ENCODE measurements around the gene MTAP.

Gene MTAP

DNA sequence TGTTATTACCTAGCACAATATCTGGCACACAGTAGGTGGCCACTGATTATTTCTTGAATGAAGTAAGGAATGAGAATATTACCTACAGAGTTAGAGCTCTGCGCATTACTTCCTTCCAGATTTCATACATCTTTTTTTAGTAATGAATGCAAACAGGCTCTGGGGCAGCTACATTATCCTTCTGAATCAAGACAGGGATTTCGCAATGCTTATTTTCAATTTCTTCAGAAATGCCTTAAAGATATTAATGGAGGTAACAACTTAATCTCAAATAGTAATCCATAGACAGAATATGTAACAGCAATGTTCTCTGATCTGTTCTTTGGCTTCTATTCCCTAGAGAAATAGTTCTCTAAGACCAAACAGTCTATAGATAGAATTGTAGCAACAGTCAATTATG is 159.1 kb downstream of the MTAP start:
- DNase-seq (ENCODE audit: low read depth, low spot score), result no peak
- no peak overlapping the region for H3K4me3 ChIP-seq (ENCODE audit: low read length)

GRCh38 chr9:21964925-21965385 is 162.5 kb downstream of the MTAP start:
- DNase-seq (ENCODE audit: low read depth, low spot score), result no peak
- H3K4me3 ChIP-seq (ENCODE audit: low read length), result no peak overlapping the region

GRCh38 chr9:21965401-21965951 is 163.0 kb downstream of the MTAP start:
- DNase-seq (ENCODE audit: low read depth, low spot score), result no peak

DNA sequence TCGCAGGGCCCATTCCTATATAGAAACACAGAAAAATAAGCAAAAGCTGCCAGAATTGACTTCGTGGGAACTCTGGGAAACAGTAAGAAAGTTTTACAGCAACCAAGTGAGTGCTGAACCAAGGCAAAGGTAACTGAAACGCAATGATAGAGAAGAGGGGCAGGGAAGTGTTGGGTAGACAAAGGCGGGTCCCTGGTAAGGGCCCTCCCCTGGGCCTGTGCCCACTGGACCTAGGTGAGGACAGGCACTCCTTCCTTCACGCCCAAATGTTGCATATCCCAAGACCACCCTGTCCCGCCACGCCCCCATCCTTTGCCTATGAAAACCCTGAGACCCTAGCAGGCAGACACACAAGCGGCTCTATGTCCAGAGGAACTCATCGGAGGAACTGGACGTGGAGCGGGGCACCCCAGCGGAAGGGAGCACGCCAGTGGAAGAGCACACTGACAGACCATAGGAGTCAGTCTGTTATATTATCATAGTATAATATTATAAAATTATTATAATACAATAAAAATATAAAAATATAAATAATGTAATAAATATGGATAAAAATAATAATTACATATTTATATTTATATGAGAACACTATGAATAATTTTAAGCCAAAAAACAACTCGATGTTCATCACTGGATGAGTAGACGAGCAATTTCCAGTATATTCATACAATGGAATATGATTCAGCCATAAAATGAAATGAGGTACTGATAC is 163.9 kb downstream of the MTAP start:
- no peak overlapping the region for H3K4me3 ChIP-seq (ENCODE audit: low read length)
- no peak for DNase-seq (ENCODE audit: low read depth, low spot score)

More at GRCh38 chr9:21965401-21965951, 163.0 kb downstream of the MTAP start:
- no peak overlapping the region for H3K4me3 ChIP-seq (ENCODE audit: low read length)

DNA sequence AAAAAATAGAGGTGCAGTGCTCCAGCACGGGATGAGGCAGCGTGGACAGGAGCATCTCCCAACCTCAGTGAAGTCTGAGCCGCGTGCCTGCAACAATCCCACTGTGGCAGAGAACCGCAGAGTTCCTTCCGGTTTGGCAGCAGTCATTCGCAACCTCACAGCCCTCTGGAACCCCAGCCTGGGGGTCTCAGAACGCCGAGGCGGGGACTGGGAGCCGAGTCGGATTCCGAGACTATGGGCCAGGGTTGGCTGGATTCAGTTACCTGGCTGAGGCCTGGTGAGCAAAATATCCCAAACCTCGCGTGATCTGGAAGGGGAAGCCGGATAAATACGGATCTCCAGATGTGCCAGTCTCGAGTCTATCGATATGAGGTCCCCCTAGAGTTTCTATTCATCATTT is 164.7 kb downstream of the MTAP start:
- no peak for DNase-seq (ENCODE audit: low read depth, low spot score)

DNA sequence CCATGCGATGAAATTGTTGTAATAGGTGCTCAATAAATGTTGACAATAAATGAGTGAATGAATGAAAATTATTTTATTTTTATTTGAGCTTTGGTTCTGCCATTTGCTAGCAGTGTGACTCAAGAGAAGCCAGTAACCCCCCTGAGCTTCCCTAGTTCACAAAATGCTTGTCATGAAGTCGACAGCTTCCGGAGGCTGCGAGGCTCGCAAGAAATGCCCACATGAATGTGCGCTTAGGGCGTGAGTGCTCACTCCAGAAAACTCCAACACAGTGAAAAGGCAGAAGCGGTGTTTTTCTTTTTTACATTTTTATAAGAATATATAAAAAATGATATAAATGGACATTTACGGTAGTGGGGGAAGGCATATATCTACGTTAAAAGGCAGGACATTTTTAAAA is 165.3 kb downstream of the MTAP start:
- no peak for DNase-seq (ENCODE audit: low read depth, low spot score)
- no peak overlapping the region for H3K4me3 ChIP-seq (ENCODE audit: low read length)

More for the DNA sequence above, 164.7 kb downstream of the MTAP start:
- H3K4me3 ChIP-seq (ENCODE audit: low read length), result no peak overlapping the region

DNA sequence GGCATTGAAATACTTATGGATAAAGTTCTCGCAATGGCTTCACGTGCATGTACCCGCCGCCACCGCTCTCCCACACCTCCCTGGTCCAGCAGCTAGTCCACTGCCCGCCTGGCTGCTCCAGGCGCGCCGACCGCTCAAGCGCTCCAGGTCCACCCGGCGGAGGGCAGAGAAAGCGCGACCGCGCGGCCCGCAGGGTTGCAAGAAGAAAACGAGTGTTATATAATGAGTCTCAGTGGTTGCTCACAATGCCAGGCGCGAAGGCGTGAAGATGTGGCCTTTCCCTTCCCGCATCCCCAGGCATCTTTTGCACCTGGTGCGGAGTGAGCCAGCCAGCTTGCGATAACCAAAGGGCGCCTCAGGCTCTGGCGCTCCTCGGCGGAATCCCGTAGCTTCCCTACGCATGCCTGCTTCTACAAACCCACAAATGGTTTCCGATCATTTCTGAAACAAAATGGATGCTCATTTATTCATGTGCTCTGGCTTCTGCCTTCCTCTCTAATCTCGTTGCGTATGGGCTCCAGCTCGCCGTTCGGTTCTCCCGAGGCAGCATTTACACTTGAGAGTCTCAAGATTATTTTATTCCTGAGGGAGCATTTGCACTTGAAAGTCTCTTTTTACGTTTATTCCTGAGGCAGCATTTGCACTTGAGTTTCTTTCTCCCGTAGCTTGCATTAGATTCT is 166.0 kb downstream of the MTAP start:
- H3K4me3 ChIP-seq (ENCODE audit: low read length), result no peak overlapping the region
- DNase-seq (ENCODE audit: low read depth, low spot score), result no peak

DNA sequence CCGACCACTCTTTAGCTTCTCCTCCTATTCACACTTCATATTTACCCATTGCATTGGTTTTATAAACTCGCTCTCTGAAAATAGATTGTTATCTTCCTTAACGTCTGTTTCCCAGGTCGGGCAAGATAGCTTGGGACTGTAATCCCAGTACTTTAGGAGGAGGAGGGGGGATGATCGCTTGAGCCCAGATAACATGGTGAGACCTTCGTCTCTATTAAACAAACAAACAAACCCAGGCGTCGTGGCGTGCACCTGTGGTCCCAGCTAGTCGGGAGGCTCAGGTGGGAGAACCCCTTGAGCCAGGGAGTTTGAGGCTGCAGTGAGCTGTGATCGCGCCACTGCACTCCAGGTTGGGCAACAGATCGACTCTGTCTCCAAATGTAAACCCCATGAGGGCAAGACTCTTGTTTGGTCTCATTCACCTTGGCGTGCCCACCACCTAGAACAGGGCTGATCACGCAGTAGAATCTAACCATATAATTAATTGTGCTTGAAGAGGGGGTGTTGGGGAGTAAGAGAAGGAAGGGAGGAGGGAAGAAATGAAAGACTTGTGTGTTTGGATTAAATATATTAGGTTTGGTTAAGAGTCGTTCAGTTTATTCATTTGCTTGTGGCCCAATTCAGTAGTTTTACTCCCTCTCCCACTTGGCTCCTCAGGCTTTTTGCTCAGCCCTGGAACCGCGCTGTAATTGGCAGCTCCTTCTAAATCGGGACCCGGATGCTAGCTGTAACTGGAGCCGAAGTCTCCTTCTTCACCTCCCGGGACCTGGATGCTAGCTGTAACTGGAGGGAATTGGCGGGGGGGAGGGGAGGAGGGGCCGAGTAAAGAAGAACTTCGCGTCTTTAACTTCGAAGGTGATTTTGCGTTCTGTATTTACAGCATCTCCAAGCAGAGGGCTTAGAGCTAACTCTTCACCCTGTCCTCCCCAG is 166.8 kb downstream of the MTAP start:
- DNase-seq (ENCODE audit: low read depth, low spot score), result no peak
- H3K4me3 ChIP-seq (ENCODE audit: low read length), result no peak overlapping the region

- no peak overlapping the region for H3K4me3 ChIP-seq (ENCODE audit: low read length)
- DNase-seq (ENCODE audit: low read depth, low spot score), result no peak
Observed at GRCh38 chr9:21969951-21970799, 167.7 kb downstream of the MTAP start.

- no peak for DNase-seq (ENCODE audit: low read depth, low spot score)
- H3K4me3 ChIP-seq (ENCODE audit: low read length), result no peak overlapping the region
Observed at GRCh38 chr9:21970800-21971640, 168.6 kb downstream of the MTAP start.

DNA sequence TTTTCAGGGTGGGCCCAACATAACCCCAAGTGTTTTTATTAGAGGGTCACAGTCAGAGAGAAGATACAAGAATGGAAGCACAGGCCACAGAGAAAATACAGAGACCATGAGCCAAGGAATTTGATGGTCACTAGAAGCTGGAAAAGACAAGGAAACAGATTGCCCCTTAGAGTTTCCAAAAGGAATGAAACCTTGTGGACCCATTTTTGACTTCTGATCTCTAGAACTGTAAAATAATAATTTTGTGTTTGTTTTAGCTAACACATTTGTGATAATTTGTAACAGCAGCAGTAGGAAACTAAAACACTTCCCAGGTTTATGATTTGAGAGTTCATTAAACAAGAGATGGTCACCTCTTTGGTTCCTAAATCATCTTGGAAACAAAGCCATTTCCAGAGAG is 169.9 kb downstream of the MTAP start:
- no peak overlapping the region for H3K4me3 ChIP-seq (ENCODE audit: low read length)
- no peak for DNase-seq (ENCODE audit: low read depth, low spot score)

DNA sequence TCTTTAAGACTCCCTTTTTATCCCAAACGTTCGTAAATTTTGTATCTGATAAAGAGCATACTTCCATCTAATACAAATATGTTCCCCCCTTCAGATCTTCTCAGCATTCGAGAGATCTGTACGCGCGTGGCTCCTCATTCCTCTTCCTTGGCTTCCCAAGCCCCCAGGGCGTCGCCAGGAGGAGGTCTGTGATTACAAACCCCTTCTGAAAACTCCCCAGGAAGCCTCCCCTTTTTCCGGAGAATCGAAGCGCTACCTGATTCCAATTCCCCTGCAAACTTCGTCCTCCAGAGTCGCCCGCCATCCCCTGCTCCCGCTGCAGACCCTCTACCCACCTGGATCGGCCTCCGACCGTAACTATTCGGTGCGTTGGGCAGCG is 171.9 kb downstream of the MTAP start:
- DNase-seq (ENCODE audit: low read depth, low spot score), result no peak
- no peak overlapping the region for H3K4me3 ChIP-seq (ENCODE audit: low read length)

- no peak overlapping the region for H3K4me3 ChIP-seq (ENCODE audit: low read length)
- DNase-seq (ENCODE audit: low read depth, low spot score), result no peak
Observed at GRCh38 chr9:21974722-21975409, 172.4 kb downstream of the MTAP start.

DNA sequence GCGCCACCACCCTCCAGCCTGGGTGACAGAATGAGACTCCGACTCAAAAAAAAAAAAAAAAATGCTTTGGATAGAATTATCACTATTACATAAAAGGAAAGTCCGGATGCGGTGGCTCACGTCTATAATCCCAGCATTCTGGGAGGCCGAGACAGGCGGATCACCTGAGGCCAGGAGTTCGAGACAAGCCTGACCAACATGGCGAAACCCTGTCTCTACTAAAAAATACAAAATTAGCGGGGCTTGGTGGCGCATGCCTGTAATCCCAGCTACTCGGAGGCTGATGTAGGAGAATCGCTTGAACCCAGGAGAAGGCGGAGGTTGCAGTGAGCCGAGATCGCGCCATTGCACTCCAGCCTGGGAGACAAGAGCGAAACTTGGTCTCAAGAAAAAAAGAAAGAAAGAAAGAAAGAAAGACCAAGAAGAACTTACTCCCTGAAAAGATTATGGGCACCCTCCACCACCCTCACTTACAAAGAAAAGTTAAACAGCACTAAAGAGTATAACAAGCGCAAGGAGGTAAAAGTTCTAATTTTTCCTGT is 174.0 kb downstream of the MTAP start:
- DNase-seq (ENCODE audit: low read depth, low spot score), result no peak
- H3K4me3 ChIP-seq (ENCODE audit: low read length), result no peak overlapping the region

GRCh38 chr9:21982391-21982790 is 180.0 kb downstream of the MTAP start:
- no peak for DNase-seq (ENCODE audit: low read depth, low spot score)
- H3K4me3 ChIP-seq (ENCODE audit: low read length), result no peak overlapping the region

DNA sequence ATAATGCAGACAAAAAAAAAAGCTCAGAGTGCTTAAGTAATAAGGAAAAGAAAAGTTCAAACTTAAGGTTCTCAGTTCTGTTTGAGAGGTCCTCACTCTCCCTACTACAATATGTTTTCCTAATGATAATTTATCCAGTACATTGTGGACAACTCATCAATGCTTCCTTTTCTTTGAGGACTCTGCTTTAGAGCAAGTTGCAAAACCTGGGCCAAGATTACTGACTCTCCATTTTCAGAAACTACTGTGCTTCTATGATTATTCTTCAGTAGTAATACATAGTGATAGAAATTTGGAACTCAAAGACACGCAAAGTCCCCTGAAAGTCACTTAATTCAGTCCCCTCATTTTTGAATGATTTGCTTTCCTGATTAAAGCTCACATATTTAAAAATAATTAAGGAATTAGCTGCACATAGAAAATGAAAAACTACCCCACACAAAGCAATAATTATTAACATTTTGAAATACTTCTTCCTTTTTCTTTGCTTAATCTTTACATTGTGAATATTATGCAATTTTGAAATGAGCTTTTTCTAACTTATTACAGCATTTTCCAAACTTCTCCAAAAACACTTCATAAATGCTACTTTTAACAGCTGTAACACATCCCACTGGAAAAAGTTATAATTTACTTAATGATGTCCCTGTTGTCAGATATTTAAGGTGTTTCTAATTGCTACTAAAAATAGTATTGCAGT is 180.6 kb downstream of the MTAP start:
- no peak for DNase-seq (ENCODE audit: low read depth, low spot score)
- no peak overlapping the region for H3K4me3 ChIP-seq (ENCODE audit: low read length)
